ENCODE results near the gene SLAMF1. TPM values are rescaled to one million over a fixed set of nuclear protein-coding genes. Genes with fewer than 3 reads are reported as not detected.

Gene SLAMF1
- total and polyA plus RNA-seq, 2 donors = 46.6 to 115 TPM

GRCh38 chr1:160638540-160638857 is 8.3 kb downstream of the SLAMF1 start:
- 83% methylated on average over 3 of the region's 3 CpGs for WGBS
- Histone ChIP-seq H3K27me3 (ENCODE audit: control insufficient read depth in 2 of 2, insufficient read depth in 1 of 2, low read length in 1 of 2) (no peaks in the 10 kb centered on the region), H3K4me1 (ENCODE audit: control insufficient read depth in 2 of 2, insufficient read depth in 2 of 2, low read length in 2 of 2) (peaks cover 55 to 86% of the 10 kb centered on the region in 2 donors), H3K9me3 (ENCODE audit: control insufficient read depth in 2 of 2, insufficient read depth in 1 of 2, low read length in 1 of 2) (peaks cover 0 to 1% of the 10 kb centered on the region in 2 donors), H3K36me3 (ENCODE audit: control insufficient read depth in 2 of 2, insufficient read depth in 2 of 2, low read length in 1 of 2) (peaks cover 34 to 59% of the 10 kb centered on the region in 2 donors), H3K27ac (ENCODE audit: low read depth in 1 of 2, low read length in 1 of 2) (peak overlapping the region; percentile 55 to 79), H3K4me3 (ENCODE audit: low read length in 2 of 2) (peak overlapping the region; percentile 21 to 50)
- no peak for DNase-seq (ENCODE audit: low read depth in 6 of 9, low spot score in 9 of 9)

- peaks cover 0 to 1% of the 10 kb centered on the region in 2 donors for H3K9me3 ChIP-seq (ENCODE audit: control insufficient read depth in 2 of 2, insufficient read depth in 1 of 2, low read length in 1 of 2)
- 17% methylated on average over 5 of the region's 5 CpGs for WGBS
- H3K4me3 ChIP-seq (ENCODE audit: low read length in 2 of 2) = peak overlapping the region; percentile 21 to 50
- peak overlapping the region; percentile 55 to 79 for H3K27ac ChIP-seq (ENCODE audit: low read depth in 1 of 2, low read length in 1 of 2)
- no peaks in the 10 kb centered on the region for H3K27me3 ChIP-seq (ENCODE audit: control insufficient read depth in 2 of 2, insufficient read depth in 1 of 2, low read length in 1 of 2)
- peaks cover 60 to 89% of the 10 kb centered on the region in 2 donors for H3K4me1 ChIP-seq (ENCODE audit: control insufficient read depth in 2 of 2, insufficient read depth in 2 of 2, low read length in 2 of 2)
- DNase-seq (ENCODE audit: low read depth in 6 of 9, low spot score in 9 of 9) = peak in 2 of 9 donors; percentile 59 to 82
- peaks cover 39 to 61% of the 10 kb centered on the region in 2 donors for H3K36me3 ChIP-seq (ENCODE audit: control insufficient read depth in 2 of 2, insufficient read depth in 2 of 2, low read length in 1 of 2)
These were observed 8.9 kb downstream of the SLAMF1 start for GRCh38 chr1:160637821-160638539.

- DNase-seq (ENCODE audit: low read depth in 6 of 9, low spot score in 9 of 9) = no peak
- H3K27me3 ChIP-seq (ENCODE audit: control insufficient read depth in 2 of 2, insufficient read depth in 1 of 2, low read length in 1 of 2) = no peaks in the 10 kb centered on the region
- H3K4me3 ChIP-seq (ENCODE audit: low read length in 2 of 2) = no peak overlapping the region
- WGBS = 98% methylated on average over 8 of the region's 8 CpGs
- H3K9me3 ChIP-seq (ENCODE audit: control insufficient read depth in 2 of 2, insufficient read depth in 1 of 2, low read length in 1 of 2) = peaks cover 0 to 1% of the 10 kb centered on the region in 2 donors
- peaks cover 48 to 67% of the 10 kb centered on the region in 2 donors for H3K36me3 ChIP-seq (ENCODE audit: control insufficient read depth in 2 of 2, insufficient read depth in 2 of 2, low read length in 1 of 2)
- no peak overlapping the region for H3K27ac ChIP-seq (ENCODE audit: low read depth in 1 of 2, low read length in 1 of 2)
- peaks cover 67 to 92% of the 10 kb centered on the region in 2 donors for H3K4me1 ChIP-seq (ENCODE audit: control insufficient read depth in 2 of 2, insufficient read depth in 2 of 2, low read length in 2 of 2)
These were observed 9.8 kb downstream of the SLAMF1 start for GRCh38 chr1:160637065-160637464.

GRCh38 chr1:160636547-160636946 is 10.3 kb downstream of the SLAMF1 start:
- DNase-seq (ENCODE audit: low read depth in 6 of 9, low spot score in 9 of 9) = no peak
- 91% methylated on average over 3 of the region's 3 CpGs for WGBS
- Histone ChIP-seq H3K36me3 (ENCODE audit: control insufficient read depth in 2 of 2, insufficient read depth in 2 of 2, low read length in 1 of 2) (peaks cover 50 to 72% of the 10 kb centered on the region in 2 donors), H3K4me1 (ENCODE audit: control insufficient read depth in 2 of 2, insufficient read depth in 2 of 2, low read length in 2 of 2) (peaks cover 68 to 95% of the 10 kb centered on the region in 2 donors), H3K9me3 (ENCODE audit: control insufficient read depth in 2 of 2, insufficient read depth in 1 of 2, low read length in 1 of 2) (peaks cover 0 to 1% of the 10 kb centered on the region in 2 donors), H3K27ac (ENCODE audit: low read depth in 1 of 2, low read length in 1 of 2) (peak overlapping the region; percentile 8 to 10), H3K27me3 (ENCODE audit: control insufficient read depth in 2 of 2, insufficient read depth in 1 of 2, low read length in 1 of 2) (no peaks in the 10 kb centered on the region), H3K4me3 (ENCODE audit: low read length in 2 of 2) (no peak overlapping the region)

- Histone ChIP-seq H3K27ac (ENCODE audit: low read depth in 1 of 2, low read length in 1 of 2) (peak overlapping the region; percentile 10 to 18), H3K4me1 (ENCODE audit: control insufficient read depth in 2 of 2, insufficient read depth in 2 of 2, low read length in 2 of 2) (peaks cover 73 to 95% of the 10 kb centered on the region in 2 donors), H3K36me3 (ENCODE audit: control insufficient read depth in 2 of 2, insufficient read depth in 2 of 2, low read length in 1 of 2) (peaks cover 52 to 77% of the 10 kb centered on the region in 2 donors), H3K27me3 (ENCODE audit: control insufficient read depth in 2 of 2, insufficient read depth in 1 of 2, low read length in 1 of 2) (no peaks in the 10 kb centered on the region), H3K9me3 (ENCODE audit: control insufficient read depth in 2 of 2, insufficient read depth in 1 of 2, low read length in 1 of 2) (peaks cover 0 to 1% of the 10 kb centered on the region in 2 donors), H3K4me3 (ENCODE audit: low read length in 2 of 2) (no peak overlapping the region)
- 91% methylated on average over 4 of the region's 4 CpGs for WGBS
- no peak for DNase-seq (ENCODE audit: low read depth in 6 of 9, low spot score in 9 of 9)
These were observed 10.8 kb downstream of the SLAMF1 start for GRCh38 chr1:160636076-160636475.

- H3K27ac ChIP-seq (ENCODE audit: low read depth in 1 of 2, low read length in 1 of 2) = peak overlapping the region; percentile 62 to 96
- H3K36me3 ChIP-seq (ENCODE audit: control insufficient read depth in 2 of 2, insufficient read depth in 2 of 2, low read length in 1 of 2) = peaks cover 57 to 80% of the 10 kb centered on the region in 2 donors
- H3K27me3 ChIP-seq (ENCODE audit: control insufficient read depth in 2 of 2, insufficient read depth in 1 of 2, low read length in 1 of 2) = no peaks in the 10 kb centered on the region
- WGBS = 92% methylated on average over 17 of the region's 17 CpGs
- H3K4me1 ChIP-seq (ENCODE audit: control insufficient read depth in 2 of 2, insufficient read depth in 2 of 2, low read length in 2 of 2) = peaks cover 81 to 98% of the 10 kb centered on the region in 2 donors
- peaks cover 0 to 1% of the 10 kb centered on the region in 2 donors for H3K9me3 ChIP-seq (ENCODE audit: control insufficient read depth in 2 of 2, insufficient read depth in 1 of 2, low read length in 1 of 2)
- DNase-seq (ENCODE audit: low read depth in 6 of 9, low spot score in 9 of 9) = no peak
- H3K4me3 ChIP-seq (ENCODE audit: low read length in 2 of 2) = no peak overlapping the region
These were observed 12.0 kb downstream of the SLAMF1 start for GRCh38 chr1:160634543-160635491.

GRCh38 chr1:160633330-160633903 is 13.4 kb downstream of the SLAMF1 start:
- DNase-seq (ENCODE audit: low read depth in 6 of 9, low spot score in 9 of 9) = no peak
- Histone ChIP-seq H3K4me1 (ENCODE audit: control insufficient read depth in 2 of 2, insufficient read depth in 2 of 2, low read length in 2 of 2) (peaks cover 76 to 98% of the 10 kb centered on the region in 2 donors), H3K27ac (ENCODE audit: low read depth in 1 of 2, low read length in 1 of 2) (peak overlapping the region; percentile 53 to 96), H3K4me3 (ENCODE audit: low read length in 2 of 2) (peak overlapping the region in 1 of 2 donors; percentile 20), H3K9me3 (ENCODE audit: control insufficient read depth in 2 of 2, insufficient read depth in 1 of 2, low read length in 1 of 2) (peaks cover 0 to 1% of the 10 kb centered on the region in 2 donors), H3K36me3 (ENCODE audit: control insufficient read depth in 2 of 2, insufficient read depth in 2 of 2, low read length in 1 of 2) (peaks cover 60 to 78% of the 10 kb centered on the region in 2 donors), H3K27me3 (ENCODE audit: control insufficient read depth in 2 of 2, insufficient read depth in 1 of 2, low read length in 1 of 2) (no peaks in the 10 kb centered on the region)
- 54% methylated on average over 2 of the region's 2 CpGs for WGBS

GRCh38 chr1:160631983-160632625 is 14.7 kb downstream of the SLAMF1 start:
- H3K27me3 ChIP-seq (ENCODE audit: control insufficient read depth in 2 of 2, insufficient read depth in 1 of 2, low read length in 1 of 2) = no peaks in the 10 kb centered on the region
- WGBS = 85% methylated on average over 6 of the region's 6 CpGs
- peaks cover 84 to 98% of the 10 kb centered on the region in 2 donors for H3K4me1 ChIP-seq (ENCODE audit: control insufficient read depth in 2 of 2, insufficient read depth in 2 of 2, low read length in 2 of 2)
- peaks cover 59 to 82% of the 10 kb centered on the region in 2 donors for H3K36me3 ChIP-seq (ENCODE audit: control insufficient read depth in 2 of 2, insufficient read depth in 2 of 2, low read length in 1 of 2)
- H3K9me3 ChIP-seq (ENCODE audit: control insufficient read depth in 2 of 2, insufficient read depth in 1 of 2, low read length in 1 of 2) = peaks cover 0 to 1% of the 10 kb centered on the region in 2 donors
- peak overlapping the region; percentile 74 to 96 for H3K27ac ChIP-seq (ENCODE audit: low read depth in 1 of 2, low read length in 1 of 2)
- peak overlapping the region in 1 of 2 donors; percentile 17 for H3K4me3 ChIP-seq (ENCODE audit: low read length in 2 of 2)
- DNase-seq (ENCODE audit: low read depth in 6 of 9, low spot score in 9 of 9) = no peak

All from thymus (tissue), 11 donors.